Activated T-helper 2 cell treated with anti-CD3 and anti-CD28 coated beads, Interferon-gamma antibody, Interleukin-2, Interleukin-4, amounts not matched to agents 10 μg/mL and 5 μg/mL and 100 μg/mL, durations not matched to agents 14 hours and 24 hours and 36 hours (primary cell): ENCODE results near the gene SLC18A2. TPM values are rescaled to one million over a fixed set of nuclear protein-coding genes. Genes with fewer than 3 reads are reported as not detected.
"Not testable (repeated sequence)": the region's sequence is repeated elsewhere in the genome, so short reads cannot be mapped to it uniquely, and the experiment has no call there.

Experiments
- DNase-seq: peaks from one replicate; pipeline ENCODE4 v3.0.0; 2021; ENCODE audit warnings: low spot score
- H3K27ac Mint-ChIP-seq: one replicate; pipeline ENCODE4 v1.8.0; 2021; ENCODE audit warnings: mixed read lengths
- H3K27me3 Mint-ChIP-seq: one replicate; pipeline ENCODE4 v1.8.0; 2021; ENCODE audit warnings: low read depth, mixed read lengths
- H3K36me3 Mint-ChIP-seq: one replicate; pipeline ENCODE4 v1.8.0; 2021; ENCODE audit warnings: low read depth, mixed read lengths
- H3K4me1 Mint-ChIP-seq: one replicate; pipeline ENCODE4 v1.8.0; 2021; ENCODE audit warnings: low read depth, mixed read lengths
- H3K4me3 Mint-ChIP-seq: one replicate; pipeline ENCODE4 v1.8.0; 2021; ENCODE audit warnings: low read depth, mild to moderate bottlenecking, moderate library complexity, mixed read lengths
- H3K9me3 Mint-ChIP-seq: one replicate; pipeline ENCODE4 v1.8.0; 2021; ENCODE audit warnings: mixed read lengths
- intact Hi-C: fragments of 100-400 bp; cut with micrococcal nuclease; formaldehyde crosslinking; loops from one replicate; pipeline ENCODE4 v1.15.1; 2023
- total RNA-seq: library from RNA; stranded (reverse); gene quantifications from 2 replicates; pipeline ENCODE4 v1.2.3, GENCODE V29; 2022

The SLC18A2 gene
- total RNA-seq, 1 donor from 2014 or later: not detected

- Mint-ChIP-seq H3K27ac (no peak overlapping the region), H3K27me3 (peaks cover 2% of the 10 kb centered on the region), H3K36me3 (no peaks in the 10 kb centered on the region), H3K4me3 (no peak overlapping the region), H3K9me3 (no peaks in the 10 kb centered on the region), H3K4me1 (no peaks in the 10 kb centered on the region)
- DNase-seq: no peak
- intact Hi-C loops: no loop called here
Measured at GRCh38 chr10:117273980-117274379, 33.1 kb downstream of the SLC18A2 start.

- intact Hi-C loops: no loop called here
- DNase-seq: no peak
- no peaks in the 10 kb centered on the region for H3K36me3 Mint-ChIP-seq
- H3K9me3 Mint-ChIP-seq: no peaks in the 10 kb centered on the region
- no peak overlapping the region for H3K27ac Mint-ChIP-seq
- H3K27me3 Mint-ChIP-seq: peaks cover 2% of the 10 kb centered on the region
- H3K4me3 Mint-ChIP-seq: no peak overlapping the region
- no peaks in the 10 kb centered on the region for H3K4me1 Mint-ChIP-seq
Measured at GRCh38 chr10:117274509-117274908, 33.6 kb downstream of the SLC18A2 start.

GRCh38 chr10:117275121-117275520 lies 34.2 kb downstream of the SLC18A2 start:
- intact Hi-C loops: no loop called here
- Mint-ChIP-seq H3K9me3 (no peaks in the 10 kb centered on the region), H3K4me1 (no peaks in the 10 kb centered on the region), H3K27me3 (peaks cover 2% of the 10 kb centered on the region), H3K36me3 (no peaks in the 10 kb centered on the region), H3K27ac (no peak overlapping the region), H3K4me3 (no peak overlapping the region)
- DNase-seq: no peak

DNA sequence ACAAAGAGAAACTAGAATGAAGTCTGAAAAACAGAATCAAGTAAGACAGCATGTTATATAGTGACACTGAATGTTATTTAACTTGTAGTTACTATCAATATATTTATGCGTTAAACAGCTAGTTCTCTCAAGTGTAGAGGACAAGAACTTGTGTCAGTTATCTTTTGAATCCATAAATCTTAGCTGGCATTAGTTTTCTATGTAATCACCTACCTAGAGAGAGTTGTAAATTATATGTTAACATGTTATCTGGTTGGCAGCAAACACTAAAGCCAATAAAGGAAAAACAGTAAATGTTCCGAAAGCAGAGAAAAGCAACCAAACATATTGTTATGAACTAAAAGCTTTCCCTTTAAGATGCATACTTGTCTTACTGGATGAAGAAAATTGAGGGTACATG lies 36.8 kb downstream of the SLC18A2 start:
- no peak overlapping the region for H3K4me3 Mint-ChIP-seq
- no peaks in the 10 kb centered on the region for H3K36me3 Mint-ChIP-seq
- no peaks in the 10 kb centered on the region for H3K9me3 Mint-ChIP-seq
- H3K4me1 Mint-ChIP-seq: no peaks in the 10 kb centered on the region
- DNase-seq: no peak
- intact Hi-C loops: no loop called here
- H3K27ac Mint-ChIP-seq: no peak overlapping the region
- H3K27me3 Mint-ChIP-seq: no peaks in the 10 kb centered on the region

DNA sequence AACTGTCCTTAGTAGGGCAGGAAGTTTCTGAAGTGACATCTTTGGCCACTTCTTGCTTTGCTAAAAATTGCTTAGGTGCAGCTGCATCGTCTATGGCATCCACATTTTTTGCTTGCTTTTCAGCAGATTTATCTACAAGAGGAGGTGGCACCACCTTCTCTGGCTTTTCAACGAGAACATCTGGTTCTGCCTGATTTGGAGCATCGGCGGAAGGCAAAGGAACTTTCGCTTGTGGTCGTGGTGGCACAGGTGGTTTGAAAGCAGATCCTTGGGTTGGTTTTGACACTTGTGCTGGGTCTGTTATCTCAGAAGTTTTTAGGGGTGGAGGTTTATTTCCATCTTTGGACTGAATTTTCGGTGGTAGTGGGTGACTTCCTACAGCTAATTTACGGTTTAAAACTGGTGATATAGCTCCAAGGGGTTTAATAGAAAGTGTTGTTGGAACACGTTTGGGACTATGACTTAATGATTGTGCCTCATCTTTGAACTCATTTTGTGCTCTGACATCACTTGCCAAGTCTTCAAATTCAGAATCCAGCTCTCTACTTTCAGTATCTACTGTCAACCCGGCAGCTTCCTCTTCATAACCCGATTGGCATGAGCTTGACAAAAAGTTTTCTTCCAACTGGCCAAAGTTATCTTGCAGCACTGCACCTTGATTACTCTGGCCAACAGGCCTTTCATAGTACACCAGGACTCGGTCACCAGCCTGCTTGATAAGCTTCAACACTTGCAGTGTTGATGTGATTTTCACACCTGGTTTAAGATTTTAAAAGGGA lies 44.0 kb downstream of the SLC18A2 start:
- H3K4me1 Mint-ChIP-seq: no peaks in the 10 kb centered on the region
- intact Hi-C loops: no loop called here
- no peaks in the 10 kb centered on the region for H3K9me3 Mint-ChIP-seq
- no peak for DNase-seq
- H3K27ac Mint-ChIP-seq: no peak overlapping the region
- H3K36me3 Mint-ChIP-seq: peaks cover 26% of the 10 kb centered on the region
- H3K4me3 Mint-ChIP-seq: no peak overlapping the region
- H3K27me3 Mint-ChIP-seq: no peaks in the 10 kb centered on the region

- H3K9me3 Mint-ChIP-seq, H3K27ac Mint-ChIP-seq, H3K27me3 Mint-ChIP-seq, intact Hi-C loops, H3K36me3 Mint-ChIP-seq, DNase-seq, H3K4me1 Mint-ChIP-seq, H3K4me3 Mint-ChIP-seq: not testable (repeated sequence)
Measured at GRCh38 chr10:117290872-117291271, 50.0 kb downstream of the SLC18A2 start.

DNA sequence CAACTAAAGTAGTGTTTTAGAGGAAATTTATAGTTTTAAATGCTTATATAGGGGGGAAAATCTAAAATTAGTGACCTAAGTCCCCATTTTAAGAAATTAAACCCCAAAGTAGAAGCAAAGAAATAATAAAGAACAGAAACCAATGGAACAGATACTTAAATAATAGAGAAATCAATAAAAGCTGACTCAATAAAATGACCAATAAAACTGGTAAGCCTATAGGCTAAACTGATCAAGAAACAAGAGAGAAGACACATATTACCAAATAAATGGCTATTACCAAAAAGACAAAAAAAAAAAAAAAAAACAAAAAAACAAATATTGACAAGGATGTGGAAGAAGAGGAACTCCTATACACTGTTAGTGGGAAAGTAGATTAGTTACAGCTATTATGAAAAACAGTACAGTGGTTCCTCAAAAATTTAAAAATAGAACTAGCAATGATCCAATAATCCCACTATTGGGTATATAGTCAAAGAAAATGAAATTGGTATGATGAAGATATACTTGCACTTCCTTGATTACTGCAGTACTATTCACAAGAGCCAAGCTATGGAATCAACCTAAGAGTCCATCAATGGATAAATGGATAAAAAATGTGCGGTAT lies 53.2 kb downstream of the SLC18A2 start:
- H3K36me3 Mint-ChIP-seq: peaks cover 9% of the 10 kb centered on the region
- no peak overlapping the region for H3K27ac Mint-ChIP-seq
- H3K9me3 Mint-ChIP-seq: no peaks in the 10 kb centered on the region
- intact Hi-C loops: no loop called here
- DNase-seq: no peak
- H3K27me3 Mint-ChIP-seq: no peaks in the 10 kb centered on the region
- H3K4me3 Mint-ChIP-seq: no peak overlapping the region
- H3K4me1 Mint-ChIP-seq: no peaks in the 10 kb centered on the region

DNA sequence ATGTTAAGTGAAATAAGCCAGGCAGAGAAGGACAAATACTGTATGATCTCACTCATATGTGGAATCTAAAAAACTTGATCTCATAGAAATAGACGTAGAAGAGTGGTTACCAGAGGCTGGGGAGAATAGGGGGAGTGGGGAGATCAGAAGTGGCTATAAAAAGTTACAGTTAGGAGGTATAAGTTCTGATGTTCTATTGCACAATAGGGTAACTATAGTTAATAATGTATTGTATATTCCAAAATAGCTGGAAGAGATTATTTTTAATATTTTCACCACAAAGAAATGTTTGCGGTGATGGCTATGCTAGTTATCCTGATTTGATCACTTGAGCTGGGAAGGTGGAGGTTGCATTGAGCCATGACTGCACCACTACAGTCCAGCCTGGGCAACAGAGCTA lies 53.8 kb downstream of the SLC18A2 start:
- no peak overlapping the region for H3K27ac Mint-ChIP-seq
- H3K9me3 Mint-ChIP-seq: no peaks in the 10 kb centered on the region
- no peak for DNase-seq
- peaks cover 3% of the 10 kb centered on the region for H3K36me3 Mint-ChIP-seq
- intact Hi-C loops: no loop called here
- H3K4me1 Mint-ChIP-seq: no peaks in the 10 kb centered on the region
- H3K27me3 Mint-ChIP-seq: no peaks in the 10 kb centered on the region
- no peak overlapping the region for H3K4me3 Mint-ChIP-seq

DNA sequence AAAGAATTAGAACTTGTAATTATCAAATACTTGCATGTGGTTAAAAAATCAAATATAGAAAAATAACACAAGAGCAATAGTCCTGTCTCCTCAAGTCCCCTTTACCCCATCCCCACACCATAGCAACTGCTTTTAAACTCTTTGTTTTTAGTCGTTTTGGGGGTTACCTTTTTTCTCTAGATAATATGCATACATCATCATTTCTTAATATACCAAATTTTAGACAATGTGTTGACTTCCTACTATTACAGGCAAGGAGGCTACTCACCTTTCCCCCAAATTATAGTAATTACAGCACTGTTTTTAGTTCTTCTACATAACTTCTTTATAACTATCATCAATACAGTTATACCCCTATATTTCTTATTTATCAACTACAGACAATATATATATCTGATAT lies 57.3 kb downstream of the SLC18A2 start:
- DNase-seq: no peak
- Mint-ChIP-seq H3K36me3 (peaks cover 6% of the 10 kb centered on the region), H3K27ac (no peak overlapping the region), H3K27me3 (no peaks in the 10 kb centered on the region), H3K9me3 (peaks cover 8% of the 10 kb centered on the region), H3K4me3 (no peak overlapping the region), H3K4me1 (no peaks in the 10 kb centered on the region)
- intact Hi-C loops: no loop called here

DNA sequence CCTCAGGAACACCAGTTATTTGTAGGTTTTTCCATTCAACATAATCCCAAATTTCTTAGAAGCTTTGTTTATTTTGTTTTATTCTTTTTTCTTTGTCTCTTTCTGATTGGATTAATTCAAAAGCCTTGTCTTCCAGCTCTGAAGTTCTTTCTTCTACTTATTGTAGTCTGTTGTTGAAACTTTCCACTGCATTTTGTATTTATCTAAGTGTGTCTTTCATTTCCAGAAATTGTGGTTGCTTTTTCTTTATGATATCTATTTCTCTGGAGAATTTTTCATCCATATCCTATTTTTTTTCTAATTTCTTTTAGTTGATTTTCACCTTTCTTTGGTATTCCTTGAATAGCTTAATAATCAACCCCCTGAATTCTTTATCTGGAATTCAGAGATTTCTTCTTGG lies 58.5 kb downstream of the SLC18A2 start:
- intact Hi-C loops: no loop called here
- H3K4me1 Mint-ChIP-seq: no peaks in the 10 kb centered on the region
- peaks cover 15% of the 10 kb centered on the region for H3K9me3 Mint-ChIP-seq
- DNase-seq: no peak
- H3K4me3 Mint-ChIP-seq: no peak overlapping the region
- no peaks in the 10 kb centered on the region for H3K27me3 Mint-ChIP-seq
- H3K27ac Mint-ChIP-seq: no peak overlapping the region
- H3K36me3 Mint-ChIP-seq: peaks cover 16% of the 10 kb centered on the region

DNA sequence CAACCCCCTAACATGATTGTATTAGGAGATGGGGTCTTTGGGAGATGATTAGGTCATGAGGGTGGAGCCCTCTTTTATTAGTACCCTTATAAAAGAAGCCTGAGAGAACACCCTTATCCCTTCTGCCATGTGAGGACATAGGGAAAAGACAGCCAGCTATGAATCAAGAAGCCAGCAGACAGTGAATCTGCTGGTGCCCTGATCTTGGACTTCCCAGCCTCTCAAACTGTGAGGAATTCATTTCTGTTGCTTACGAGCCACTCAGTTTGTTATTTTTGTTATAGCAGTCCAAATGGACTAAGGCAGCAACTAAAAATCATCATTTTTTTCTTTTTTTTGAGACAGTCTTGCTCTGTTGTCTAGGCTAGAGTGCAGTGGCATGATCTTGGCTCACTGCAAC lies 59.8 kb downstream of the SLC18A2 start:
- H3K4me3 Mint-ChIP-seq: no peak overlapping the region
- intact Hi-C loops: no loop called here

DNA sequence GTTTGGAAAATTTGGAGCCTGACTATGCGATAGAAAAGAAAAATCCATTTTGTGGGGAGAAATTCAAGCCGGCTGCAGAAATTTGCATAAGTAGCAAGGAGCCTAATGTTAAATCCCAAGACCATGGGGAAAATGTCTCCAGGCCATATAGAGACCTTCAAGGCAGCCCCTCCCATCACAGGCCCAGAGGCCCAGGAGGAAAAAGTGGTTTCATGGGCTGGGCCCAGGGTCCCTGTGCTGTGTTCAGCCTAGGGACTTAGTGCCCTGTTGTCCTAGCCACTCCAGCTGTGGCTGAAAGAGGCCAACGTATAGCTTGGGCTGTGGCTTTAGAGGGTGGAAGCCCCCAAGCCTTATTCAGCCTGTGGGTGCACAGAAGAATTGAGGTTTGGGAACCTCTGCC lies 62.5 kb downstream of the SLC18A2 start:
- DNase-seq, intact Hi-C loops, H3K4me3 Mint-ChIP-seq, H3K27me3 Mint-ChIP-seq, H3K27ac Mint-ChIP-seq, H3K4me1 Mint-ChIP-seq: not testable (repeated sequence)
- H3K36me3 Mint-ChIP-seq: peaks cover 28% of the 10 kb centered on the region
- H3K9me3 Mint-ChIP-seq: peaks cover 19% of the 10 kb centered on the region

More for the DNA sequence above, 59.8 kb downstream of the SLC18A2 start:
- peaks cover 19% of the 10 kb centered on the region for H3K9me3 Mint-ChIP-seq
- no peak overlapping the region for H3K27ac Mint-ChIP-seq
- H3K36me3 Mint-ChIP-seq: peaks cover 20% of the 10 kb centered on the region
- no peaks in the 10 kb centered on the region for H3K27me3 Mint-ChIP-seq
- DNase-seq: no peak
- H3K4me1 Mint-ChIP-seq: no peaks in the 10 kb centered on the region

DNA sequence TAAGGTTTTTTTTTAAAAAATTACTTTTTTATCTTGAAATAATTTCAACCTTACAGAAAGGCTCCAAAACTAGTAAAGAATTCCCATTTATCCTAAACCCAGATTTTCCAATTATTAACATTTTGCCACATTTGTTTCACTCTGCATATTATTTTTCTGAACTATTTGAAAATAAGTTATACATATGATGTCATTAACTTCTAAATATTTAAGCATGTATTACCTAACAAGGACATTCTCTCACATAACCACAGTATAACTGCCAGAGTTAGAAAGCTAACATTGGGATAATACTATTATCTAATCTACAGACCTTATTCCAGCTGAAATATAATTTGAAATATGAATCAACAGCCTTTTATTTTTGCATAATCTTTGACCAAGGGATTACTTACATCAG lies 65.8 kb downstream of the SLC18A2 start:
- no peak overlapping the region for H3K4me3 Mint-ChIP-seq
- H3K9me3 Mint-ChIP-seq: peaks cover 19% of the 10 kb centered on the region
- peaks cover 32% of the 10 kb centered on the region for H3K36me3 Mint-ChIP-seq
- no peaks in the 10 kb centered on the region for H3K27me3 Mint-ChIP-seq
- H3K4me1 Mint-ChIP-seq: peaks cover 6% of the 10 kb centered on the region
- no peak overlapping the region for H3K27ac Mint-ChIP-seq
- no peak for DNase-seq
- intact Hi-C loops: no loop called here
